Measurements from ENCODE around the gene NGLY1. TPM values are rescaled to one million over a fixed set of nuclear protein-coding genes. Genes with fewer than 3 reads are reported as not detected.

NGLY1 gene
- total RNA-seq, 1 donor from 2014 or later: 16.3 TPM

GRCh38 chr3:25817638-25818037, 34.4 kb upstream of the NGLY1 start:
- H3K9me3 ChIP-seq: no peaks in the 10 kb centered on the region
- TF ChIP-seq, protein P1, sequence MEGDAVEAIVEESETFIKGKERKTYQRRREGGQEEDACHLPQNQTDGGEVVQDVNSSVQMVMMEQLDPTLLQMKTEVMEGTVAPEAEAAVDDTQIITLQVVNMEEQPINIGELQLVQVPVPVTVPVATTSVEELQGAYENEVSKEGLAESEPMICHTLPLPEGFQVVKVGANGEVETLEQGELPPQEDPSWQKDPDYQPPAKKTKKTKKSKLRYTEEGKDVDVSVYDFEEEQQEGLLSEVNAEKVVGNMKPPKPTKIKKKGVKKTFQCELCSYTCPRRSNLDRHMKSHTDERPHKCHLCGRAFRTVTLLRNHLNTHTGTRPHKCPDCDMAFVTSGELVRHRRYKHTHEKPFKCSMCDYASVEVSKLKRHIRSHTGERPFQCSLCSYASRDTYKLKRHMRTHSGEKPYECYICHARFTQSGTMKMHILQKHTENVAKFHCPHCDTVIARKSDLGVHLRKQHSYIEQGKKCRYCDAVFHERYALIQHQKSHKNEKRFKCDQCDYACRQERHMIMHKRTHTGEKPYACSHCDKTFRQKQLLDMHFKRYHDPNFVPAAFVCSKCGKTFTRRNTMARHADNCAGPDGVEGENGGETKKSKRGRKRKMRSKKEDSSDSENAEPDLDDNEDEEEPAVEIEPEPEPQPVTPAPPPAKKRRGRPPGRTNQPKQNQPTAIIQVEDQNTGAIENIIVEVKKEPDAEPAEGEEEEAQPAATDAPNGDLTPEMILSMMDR (IDR thresholded peaks at IDR 0.05): no peak
- H3K27me3 ChIP-seq: no peaks in the 10 kb centered on the region
- no peak overlapping the region for H3K27ac ChIP-seq
- intact Hi-C loops (cut with DNase I): no loop called here
- H3K36me3 ChIP-seq: no peaks in the 10 kb centered on the region
- no peak overlapping the region for H3K4me3 ChIP-seq
- H3K4me1 ChIP-seq: no peaks in the 10 kb centered on the region
- DNase-seq (ENCODE audit: low spot score in 2 of 2): no peak

DNA sequence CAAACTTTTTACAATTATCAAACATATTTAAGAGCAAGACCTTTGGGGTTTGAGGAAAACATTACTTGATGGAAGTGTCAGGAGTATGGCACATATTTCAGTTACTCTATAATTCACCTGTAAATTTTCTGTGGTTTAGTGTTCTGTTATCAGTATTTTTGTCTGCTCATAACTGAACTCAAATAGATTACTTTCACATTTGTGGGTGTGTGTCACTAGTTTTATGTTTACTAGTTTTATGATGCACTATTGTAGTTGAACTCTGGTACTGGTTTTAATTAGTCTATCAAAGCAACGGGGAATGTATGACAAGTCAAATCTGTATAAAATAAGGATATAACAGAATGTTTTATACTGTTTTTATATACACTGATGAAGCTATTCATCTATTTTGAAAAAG, 33.9 kb upstream of the NGLY1 start:
- Histone ChIP-seq H3K4me3 (no peak overlapping the region), H3K9me3 (no peaks in the 10 kb centered on the region), H3K4me1 (no peaks in the 10 kb centered on the region), H3K27ac (no peak overlapping the region), H3K36me3 (no peaks in the 10 kb centered on the region), H3K27me3 (no peaks in the 10 kb centered on the region)
- no peak for DNase-seq (ENCODE audit: low spot score in 2 of 2)
- intact Hi-C loops (cut with DNase I): no loop called here
- TF ChIP-seq, protein P1 (IDR thresholded peaks at IDR 0.05): no peak

- Histone ChIP-seq H3K4me1 (no peaks in the 10 kb centered on the region), H3K27me3 (no peaks in the 10 kb centered on the region), H3K36me3 (no peaks in the 10 kb centered on the region), H3K27ac (no peak overlapping the region), H3K4me3 (no peak overlapping the region), H3K9me3 (no peaks in the 10 kb centered on the region)
- intact Hi-C loops (cut with DNase I): no loop called here
- DNase-seq (ENCODE audit: low spot score in 2 of 2): no peak
- TF ChIP-seq, protein P1 (IDR thresholded peaks at IDR 0.05): no peak
Observed at GRCh38 chr3:25812644-25813043, 29.4 kb upstream of the NGLY1 start.

DNA sequence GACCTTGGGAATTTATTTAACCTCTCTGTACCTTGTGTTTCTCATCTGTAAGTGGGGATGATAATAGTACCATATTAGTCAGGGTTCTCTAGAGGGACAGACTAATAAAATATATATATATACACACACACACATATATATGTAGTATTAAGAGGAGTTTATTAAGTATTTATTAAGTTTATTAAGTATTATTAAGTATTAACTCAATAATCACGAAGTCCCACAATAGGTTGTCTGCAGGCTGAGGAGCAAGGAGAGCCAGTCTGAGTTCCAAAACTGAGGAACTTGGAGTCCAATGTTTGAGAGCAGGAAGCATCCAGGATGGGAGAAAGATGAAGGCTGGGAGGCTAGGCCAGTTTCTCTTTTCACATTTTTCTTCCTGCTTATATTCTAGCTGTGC, 21.4 kb upstream of the NGLY1 start:
- Histone ChIP-seq H3K4me1 (no peaks in the 10 kb centered on the region), H3K4me3 (no peak overlapping the region), H3K9me3 (no peaks in the 10 kb centered on the region), H3K36me3 (no peaks in the 10 kb centered on the region), H3K27me3 (no peaks in the 10 kb centered on the region), H3K27ac (no peak overlapping the region)
- no peak for DNase-seq (ENCODE audit: low spot score in 2 of 2)
- intact Hi-C loops (cut with DNase I): no loop called here
- TF ChIP-seq, protein P1 (IDR thresholded peaks at IDR 0.05): no peak

DNA sequence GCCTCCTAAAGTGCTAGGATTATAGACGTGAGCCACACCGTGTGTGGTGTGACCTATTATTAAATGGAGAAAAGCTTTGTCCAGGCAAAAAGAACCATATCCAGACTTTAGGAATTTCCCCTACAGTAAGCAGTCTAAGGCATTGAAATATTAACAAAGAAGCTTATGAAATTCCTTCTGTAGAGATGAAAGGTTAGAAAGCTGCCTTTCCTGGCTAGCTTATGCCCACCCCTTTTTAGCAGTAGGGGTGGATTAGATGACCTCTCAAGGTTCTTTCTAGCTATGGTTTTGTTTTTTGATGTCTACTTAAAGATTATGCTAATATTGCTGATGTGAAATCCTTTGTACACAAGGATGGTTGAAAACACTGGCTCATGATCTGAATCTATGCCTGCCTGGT, 20.6 kb upstream of the NGLY1 start:
- Histone ChIP-seq H3K27ac (no peak overlapping the region), H3K9me3 (no peaks in the 10 kb centered on the region), H3K27me3 (no peaks in the 10 kb centered on the region), H3K4me1 (no peaks in the 10 kb centered on the region), H3K36me3 (no peaks in the 10 kb centered on the region), H3K4me3 (no peak overlapping the region)
- intact Hi-C loops (cut with DNase I): no loop called here
- no peak for DNase-seq (ENCODE audit: low spot score in 2 of 2)
- TF ChIP-seq, protein P1 (IDR thresholded peaks at IDR 0.05): no peak

DNA sequence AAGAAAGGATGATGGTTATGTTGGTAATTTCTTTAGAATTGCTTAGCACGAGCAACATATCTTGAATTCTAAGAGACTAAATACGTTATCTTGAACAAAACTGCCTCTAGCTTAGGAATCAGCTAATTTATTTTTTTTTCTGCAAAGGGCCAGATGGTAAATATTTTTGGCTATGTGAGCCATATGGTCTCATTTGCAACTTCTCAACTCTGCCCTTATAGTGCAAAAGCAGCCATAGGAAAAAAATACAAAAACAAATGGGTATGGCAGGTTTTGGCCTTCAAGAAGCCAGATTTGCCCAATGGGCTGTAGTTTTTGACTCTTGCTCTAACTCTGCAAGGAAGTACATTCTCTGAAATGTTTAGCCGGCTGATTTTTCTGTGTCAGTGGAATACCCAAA, 18.5 kb upstream of the NGLY1 start:
- Histone ChIP-seq H3K27me3 (no peaks in the 10 kb centered on the region), H3K9me3 (no peaks in the 10 kb centered on the region), H3K36me3 (no peaks in the 10 kb centered on the region), H3K4me3 (no peak overlapping the region), H3K4me1 (no peaks in the 10 kb centered on the region), H3K27ac (no peak overlapping the region)
- no peak for DNase-seq (ENCODE audit: low spot score in 2 of 2)
- intact Hi-C loops (cut with DNase I): no loop called here
- TF ChIP-seq, protein P1 (IDR thresholded peaks at IDR 0.05): no peak
